Measurements from ENCODE around the gene ATP10B.

The ATP10B gene

DNA sequence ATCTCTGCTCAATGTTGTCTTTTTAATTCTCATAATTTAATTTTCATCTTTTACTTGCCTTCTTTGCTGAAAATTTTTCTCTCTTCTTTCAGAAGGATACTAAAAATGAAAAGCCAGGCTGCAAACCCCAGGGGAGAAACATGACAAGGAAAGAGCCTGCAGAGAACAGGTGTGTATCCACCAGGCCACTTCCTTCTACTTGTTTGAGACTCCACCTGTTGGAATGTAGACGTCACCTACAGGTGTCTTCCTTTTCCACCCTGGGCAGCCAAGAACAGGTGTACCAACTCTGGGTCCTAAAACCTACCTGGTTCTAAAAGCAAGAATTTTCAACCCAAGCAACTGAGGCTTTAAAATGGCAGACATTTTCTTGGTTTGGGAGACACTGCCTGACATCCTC is 166.8 kb downstream of the ATP10B start:
- DNase-seq, result no peak

DNA sequence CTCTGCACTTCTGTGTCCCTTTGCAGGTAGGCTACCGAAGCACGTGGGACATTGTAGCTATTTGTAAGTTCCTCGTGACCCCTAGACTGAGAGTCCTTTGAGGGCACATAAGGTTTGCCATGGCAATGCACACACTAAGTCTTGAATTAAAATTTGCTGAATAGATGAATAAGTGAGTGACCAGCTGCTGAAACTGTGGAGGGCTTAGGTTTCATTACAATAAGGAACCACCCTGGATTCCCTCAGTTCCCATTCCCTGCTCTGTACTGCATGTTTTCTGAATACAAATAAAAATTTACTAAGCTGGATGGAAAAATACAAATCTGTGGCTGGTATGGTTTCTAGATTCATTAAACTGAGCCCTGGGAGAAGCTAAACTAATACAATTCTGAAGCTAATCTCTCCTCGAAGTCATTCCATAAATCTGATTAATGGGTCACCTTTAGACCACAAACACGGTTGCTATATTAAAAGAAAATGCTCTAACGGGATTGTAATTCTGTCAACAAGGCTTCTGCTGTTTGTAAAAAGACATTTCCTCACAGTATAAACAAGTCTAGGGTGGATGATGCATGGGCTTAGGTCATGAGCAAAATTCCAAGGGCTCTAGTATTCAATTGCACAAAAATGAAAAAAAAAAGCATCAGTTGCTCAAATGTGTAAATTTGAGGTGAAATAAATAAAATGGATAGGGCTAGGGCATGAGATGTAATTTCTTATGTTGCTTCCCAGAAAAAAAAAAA is 172.3 kb downstream of the ATP10B start:
- DNase-seq, result no peak

- no peak for DNase-seq
Observed at GRCh38 chr5:160675988-160676387, 176.0 kb downstream of the ATP10B start.

DNA sequence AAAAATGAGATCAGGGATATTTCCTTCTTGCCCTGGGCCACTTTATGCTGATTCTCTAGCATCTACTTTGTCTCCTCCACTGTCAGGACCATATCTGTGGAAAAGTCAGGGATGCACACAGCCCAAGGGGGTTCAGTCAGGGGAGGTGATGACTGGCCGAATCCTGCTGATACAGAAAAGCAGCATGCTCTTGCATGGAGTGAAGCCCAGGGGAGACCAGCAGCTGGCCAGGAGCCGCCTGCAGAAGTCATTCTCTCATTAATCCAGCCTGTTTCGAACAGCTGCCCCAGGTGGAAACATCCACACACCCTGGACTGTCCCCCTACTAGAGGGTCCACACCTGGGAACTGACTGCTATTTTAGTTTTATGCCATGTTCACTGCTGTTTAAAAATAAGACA is 177.1 kb downstream of the ATP10B start:
- DNase-seq, result no peak

DNA sequence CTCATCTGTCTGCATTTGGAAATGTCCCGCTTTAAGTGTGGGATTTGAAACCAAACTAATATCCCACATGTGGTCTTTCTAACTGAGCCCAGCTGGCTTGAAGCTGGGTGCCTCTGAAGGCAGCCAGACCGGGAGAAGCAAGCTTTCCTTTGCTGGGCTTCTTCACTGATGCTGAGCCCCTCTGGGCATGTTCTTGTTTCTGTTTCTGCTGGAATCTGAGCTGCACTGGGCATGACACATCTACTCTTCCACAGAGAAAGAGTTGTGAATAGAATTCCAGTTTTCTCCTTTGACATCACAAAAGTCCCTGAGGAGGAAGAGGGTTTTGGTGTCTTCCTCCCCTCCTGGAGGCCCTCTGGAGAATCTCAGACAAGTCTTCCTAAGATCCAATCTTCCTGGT is 179.5 kb downstream of the ATP10B start:
- no peak for DNase-seq

GRCh38 chr5:160668356-160668755 is 183.7 kb downstream of the ATP10B start:
- no peak for DNase-seq

DNA sequence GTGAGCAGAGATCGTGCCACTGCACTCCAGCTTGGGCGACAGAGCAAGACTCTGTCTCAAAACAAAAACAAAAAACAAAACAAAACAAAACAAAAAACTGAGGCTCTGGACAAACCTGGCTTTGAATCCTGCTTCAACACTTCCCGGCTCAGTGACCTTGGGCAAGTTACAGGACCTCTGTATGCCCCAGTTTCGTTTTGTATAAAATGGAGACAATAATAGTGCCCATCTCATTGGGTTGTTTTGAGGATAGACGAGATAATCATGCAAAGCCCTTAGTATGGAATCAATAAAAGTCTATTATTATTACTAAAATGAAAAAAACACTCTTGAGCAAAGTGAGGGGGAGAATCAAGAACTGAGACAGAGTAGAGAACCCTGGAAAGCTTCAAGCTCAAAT is 184.9 kb downstream of the ATP10B start:
- DNase-seq, result no peak

- no peak for DNase-seq
Observed at GRCh38 chr5:160665460-160665859, 186.6 kb downstream of the ATP10B start.

DNA sequence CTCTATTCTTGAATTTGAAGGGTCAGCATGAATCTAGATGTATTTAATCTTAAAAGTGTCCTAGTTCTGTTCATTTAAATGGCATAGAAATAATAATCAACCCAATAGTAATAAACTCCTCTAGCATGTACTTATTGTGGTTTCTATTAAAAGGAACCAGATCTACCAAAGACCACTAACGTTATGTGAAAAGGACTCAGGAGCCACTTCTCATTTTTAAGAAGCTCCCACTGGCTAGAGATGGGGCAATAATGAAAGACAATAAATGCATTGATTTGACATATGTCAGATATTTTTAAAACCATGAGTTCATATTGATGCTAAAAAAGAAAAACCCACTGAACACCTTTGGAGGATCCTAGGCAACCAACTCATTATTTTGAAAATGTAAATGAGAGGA is 191.9 kb downstream of the ATP10B start:
- no peak for DNase-seq

- DNase-seq, result no peak
Observed at GRCh38 chr5:160657622-160658458, 194.2 kb downstream of the ATP10B start.

- no peak for DNase-seq
Observed at GRCh38 chr5:160657068-160657507, 194.9 kb downstream of the ATP10B start.

DNA sequence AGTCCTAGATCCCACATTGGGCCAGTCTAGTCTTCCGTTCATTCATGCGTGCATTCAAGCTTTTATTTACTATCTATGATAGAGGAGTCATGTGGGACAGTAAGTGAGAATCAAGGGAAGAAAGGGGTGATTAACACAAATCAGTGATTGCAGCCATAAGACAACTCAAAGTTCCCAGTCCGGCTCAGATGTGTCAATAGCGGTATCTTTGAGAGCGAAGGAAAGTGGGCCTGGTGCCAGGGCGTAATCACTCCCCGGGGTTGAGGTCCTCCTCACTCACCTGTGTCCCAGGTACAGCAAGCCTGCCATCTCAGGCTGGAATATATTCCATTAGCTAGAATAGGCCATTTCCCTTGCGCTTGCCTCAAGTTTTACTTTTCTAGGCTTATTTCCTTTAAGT is 196.3 kb downstream of the ATP10B start:
- DNase-seq, result no peak

- no peak for DNase-seq
Observed at GRCh38 chr5:160651692-160652645, 200.0 kb downstream of the ATP10B start.

GRCh38 chr5:160649304-160649703 is 202.7 kb downstream of the ATP10B start:
- peak; percentile 12 for DNase-seq

- no peak for DNase-seq
Observed at GRCh38 chr5:160646033-160646432, 206.0 kb downstream of the ATP10B start.

GRCh38 chr5:160643616-160644240 is 208.3 kb downstream of the ATP10B start:
- DNase-seq, result no peak

GRCh38 chr5:160641405-160641804 is 210.6 kb downstream of the ATP10B start:
- DNase-seq, result no peak

DNA sequence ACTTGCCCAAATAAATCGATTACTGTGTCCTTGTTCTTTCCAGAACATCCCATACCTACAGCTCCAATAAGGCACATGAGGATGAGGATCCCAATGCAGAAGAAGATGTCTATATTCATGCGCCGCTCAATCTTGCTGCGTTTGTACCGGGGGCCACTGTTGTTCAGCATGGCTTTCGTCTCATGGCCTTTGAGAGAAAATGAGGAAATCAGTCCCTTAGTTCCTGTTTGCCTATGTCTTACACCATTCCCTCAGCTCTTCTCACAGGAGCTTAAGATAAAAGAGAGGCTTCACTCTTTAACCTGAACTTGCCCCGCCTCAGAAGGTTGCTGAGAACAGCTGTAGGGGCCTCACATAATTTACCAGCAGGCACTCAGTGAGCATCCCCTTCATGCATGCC is 211.6 kb downstream of the ATP10B start:
- no peak for DNase-seq

DNA sequence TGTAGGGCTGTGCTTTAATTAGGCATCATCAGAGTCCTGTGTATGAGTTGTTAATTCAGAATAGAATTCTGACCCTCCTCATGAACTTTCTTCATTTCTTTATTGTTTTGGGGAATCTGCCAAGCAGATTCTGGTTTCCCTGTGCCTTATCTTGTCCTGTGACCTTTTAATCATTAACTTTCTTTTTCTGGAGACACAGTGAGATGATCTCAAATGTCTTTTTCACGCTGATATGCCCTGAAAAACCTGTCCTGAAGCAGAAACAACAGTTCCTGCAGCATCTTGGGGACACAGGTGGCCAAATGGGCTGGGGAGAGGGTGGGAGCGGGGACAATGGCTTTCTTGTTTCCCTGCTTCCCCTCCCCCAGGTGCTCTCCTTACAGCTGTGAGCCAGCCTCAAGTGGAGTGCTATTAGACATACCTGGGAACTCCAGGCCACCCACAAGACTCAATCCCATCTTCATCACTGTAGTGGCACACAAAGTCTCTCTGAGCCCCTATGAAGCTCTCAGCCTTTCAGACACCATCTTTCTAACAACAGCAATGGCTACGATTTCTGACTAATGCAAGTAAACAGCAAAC is 213.8 kb downstream of the ATP10B start:
- no peak for DNase-seq

- DNase-seq, result no peak
Observed at GRCh38 chr5:160637357-160638090, 214.5 kb downstream of the ATP10B start.

DNA sequence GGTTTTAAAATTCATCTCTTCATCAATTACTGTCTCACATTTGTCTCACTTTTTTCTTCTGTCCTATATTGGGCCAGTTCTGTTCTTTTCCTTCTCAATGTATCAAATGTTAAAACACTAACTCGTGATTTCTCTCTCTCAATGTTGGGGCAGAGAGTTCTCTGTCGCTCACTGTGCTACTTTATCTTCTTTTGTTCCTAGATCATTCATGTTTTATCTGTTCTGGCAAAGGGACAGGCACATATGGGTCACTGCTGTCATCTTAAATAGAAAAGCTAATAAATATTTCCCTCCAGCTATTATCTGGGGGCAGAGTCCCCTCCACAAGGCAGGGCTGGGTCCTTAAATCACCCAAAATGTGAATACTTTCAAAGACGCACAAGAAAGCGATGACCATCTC is 216.3 kb downstream of the ATP10B start:
- no peak for DNase-seq

GRCh38 chr5:160635046-160635445 is 217.0 kb downstream of the ATP10B start:
- no peak for DNase-seq

All from activated CD4-positive, alpha-beta T cell treated with anti-CD3 and anti-CD28 coated beads for 48 hours (primary cell).